NCI-H1930 (cell line): ENCODE data around the gene PCYT2.

ENCODE experiments used
- DNase-seq, 2 experiments: peaks; one replicate each; lab custom pipeline; 2025; lab: John Stamatoyannopoulos, UW

Gene PCYT2

DNA sequence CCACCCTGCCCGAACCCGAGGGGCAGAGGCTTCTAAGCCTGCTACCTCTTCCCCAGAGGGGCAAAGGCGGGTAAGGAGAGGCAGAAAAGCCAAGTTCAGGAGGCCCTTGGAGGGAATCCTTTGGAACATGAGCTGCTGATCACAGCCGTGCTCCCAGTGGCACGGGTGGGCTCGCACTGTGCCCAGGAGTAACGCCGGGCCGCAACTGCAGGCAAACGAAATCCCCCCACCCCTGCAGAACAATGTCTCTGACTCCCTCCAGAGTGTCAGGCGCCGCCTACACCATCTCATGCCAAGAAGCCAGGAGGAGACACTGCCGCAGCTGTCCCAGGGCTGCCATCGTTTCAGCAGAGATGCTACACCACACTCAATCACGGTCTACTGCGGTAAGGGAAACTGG lies 59.8 kb downstream of the PCYT2 start:
- DNase-seq = no peak
